ENCODE results near the gene IPP. TPM values are rescaled to one million over a fixed set of nuclear protein-coding genes. Genes with fewer than 3 reads are reported as not detected.
"Not testable (repeated sequence)": the region's sequence is repeated elsewhere in the genome, so short reads cannot be mapped to it uniquely, and the experiment has no call there.

Gene IPP
- total RNA-seq (2014; rRNA removed; shearing (Covaris generic)), result 4.4 and 5.9 TPM in 2 replicates
- 4.9 and 5.4 TPM in 2 replicates for polyA plus RNA-seq (2014; cell fraction: nucleus; rRNA removed)

DNA sequence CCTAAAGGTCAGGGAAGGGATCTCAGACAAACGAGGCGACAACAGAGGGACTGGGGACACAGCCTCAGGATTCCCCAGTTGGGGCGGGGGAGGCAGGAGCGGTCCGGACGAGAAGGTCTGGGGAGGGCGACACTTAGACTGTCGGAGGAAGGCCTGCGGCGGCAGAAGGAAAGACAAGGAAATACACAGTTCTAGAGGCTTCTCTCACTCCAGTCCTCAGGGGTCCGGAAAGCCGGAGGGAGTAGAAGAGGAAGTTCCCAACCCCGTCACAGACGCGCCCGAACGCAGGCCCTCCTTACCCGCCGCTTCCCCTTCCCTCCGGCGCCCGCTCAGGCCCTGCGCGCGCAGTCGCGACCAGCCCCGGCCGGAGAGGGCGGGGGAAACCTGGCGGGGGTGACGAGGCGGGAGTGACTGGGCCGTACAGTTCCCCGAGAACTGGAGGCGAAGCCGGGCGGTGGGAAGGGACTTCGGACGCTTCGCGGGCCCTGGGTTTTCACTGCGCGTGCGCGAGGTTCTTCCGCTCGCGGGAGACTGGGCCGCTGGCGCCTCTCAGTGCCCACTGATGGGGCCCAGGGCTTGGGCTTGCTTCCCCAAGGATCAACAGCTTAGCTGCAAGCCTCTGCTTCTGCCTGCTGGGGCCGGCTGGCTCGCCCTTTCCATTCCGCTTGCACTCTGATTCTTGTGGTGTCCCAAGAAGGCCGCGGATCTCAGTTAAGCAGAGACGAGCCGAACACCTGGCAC is at the start of gene IPP:
Gene IPP, minus strand, starts transcription at position 356 of the 741 bp plus-strand sequence. CDS start 4,242 bp downstream, outside the sequence.
- peak; percentile 94 for DNase-seq (ENCODE audit: extremely low read depth, low read depth)

- DNase-seq (ENCODE audit: extremely low read depth, low read depth), result no peak
Observed at GRCh38 chr1:45796946-45797345, 46.5 kb upstream of the IPP start.

DNA sequence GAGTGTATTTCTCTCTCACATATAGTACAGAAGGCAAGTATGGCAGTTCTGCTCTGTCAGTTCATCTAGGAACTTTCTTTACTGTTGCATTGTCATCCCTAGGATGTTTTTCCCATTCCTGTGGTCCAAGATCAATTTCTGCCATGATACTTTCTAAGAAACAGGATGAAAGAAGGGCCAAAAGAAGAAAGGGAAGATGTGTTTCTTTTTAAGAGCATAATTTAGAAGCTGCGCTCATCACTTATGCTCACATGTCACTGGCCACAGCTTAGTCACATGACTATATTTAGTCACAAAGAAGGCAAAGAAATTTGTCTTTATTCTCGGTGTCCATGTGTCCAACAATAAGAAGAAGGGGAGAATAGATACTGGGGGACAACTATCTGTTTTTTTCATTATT is 45.9 kb upstream of the IPP start:
- DNase-seq (ENCODE audit: extremely low read depth, low read depth), result no peak

GRCh38 chr1:45793942-45794604 is 43.6 kb upstream of the IPP start:
- DNase-seq (ENCODE audit: extremely low read depth, low read depth), result no peak

GRCh38 chr1:45792744-45793143 is 42.3 kb upstream of the IPP start:
- no peak for DNase-seq (ENCODE audit: extremely low read depth, low read depth)

DNA sequence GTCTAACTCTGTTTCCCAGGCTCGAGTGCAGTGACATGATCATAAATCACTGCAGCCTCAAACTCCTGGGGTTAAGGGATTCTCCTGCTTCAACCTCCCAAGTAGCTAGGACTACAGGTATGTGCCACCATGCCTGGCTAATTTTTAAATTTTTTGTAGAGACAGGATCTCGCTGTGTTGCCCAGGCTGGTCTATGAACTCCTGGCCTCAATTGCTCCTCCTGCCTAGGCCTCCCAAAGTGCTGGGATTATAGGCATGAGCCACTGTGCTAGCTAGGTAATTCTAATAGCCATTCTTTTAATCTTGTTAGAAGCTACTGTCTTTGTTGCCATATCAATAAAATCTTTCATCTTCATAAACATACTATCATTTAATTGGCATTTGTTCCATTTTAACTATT is 39.1 kb upstream of the IPP start:
- no peak for DNase-seq (ENCODE audit: extremely low read depth, low read depth)

DNA sequence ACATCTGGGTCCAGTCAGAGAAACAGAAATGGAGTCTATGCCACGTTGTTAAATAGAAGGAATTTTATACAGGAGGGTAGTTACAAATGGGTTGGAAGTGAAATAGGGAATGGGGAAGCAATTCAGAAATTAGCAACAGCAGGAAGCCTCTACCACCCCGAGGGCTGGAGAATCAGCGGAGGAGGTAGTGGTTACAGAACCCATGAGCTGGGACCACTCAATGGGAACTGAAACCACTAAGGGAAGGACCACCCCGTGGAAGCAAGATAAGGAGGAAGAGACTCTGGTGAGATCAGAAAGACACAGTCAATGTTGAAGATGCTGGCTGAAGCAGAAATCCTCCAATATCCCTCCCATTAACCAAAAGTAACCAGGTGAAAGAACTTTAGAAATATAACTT is 37.5 kb upstream of the IPP start:
- no peak for DNase-seq (ENCODE audit: extremely low read depth, low read depth)

- no peak for DNase-seq (ENCODE audit: extremely low read depth, low read depth)
Observed at GRCh38 chr1:45785583-45785982, 35.1 kb upstream of the IPP start.

DNA sequence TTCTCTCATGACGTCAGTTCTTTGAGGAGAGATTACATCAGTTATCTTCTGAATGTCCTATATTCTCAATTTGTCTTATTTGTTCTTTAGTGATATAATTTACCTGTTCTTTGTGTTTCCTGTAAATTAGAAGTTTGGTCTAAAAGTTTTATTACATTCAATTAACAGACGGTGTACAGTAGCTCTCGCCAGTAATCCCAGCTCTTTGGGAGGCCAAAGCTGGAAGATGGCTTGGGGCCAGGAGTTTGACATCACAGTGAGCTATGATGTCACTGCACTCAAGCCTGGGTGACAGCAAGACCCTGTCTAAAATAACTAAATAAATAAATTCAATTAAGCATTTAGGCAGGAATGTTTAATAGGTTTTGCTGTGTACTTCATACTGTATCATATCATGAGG is 25.3 kb upstream of the IPP start:
- DNase-seq (ENCODE audit: extremely low read depth, low read depth), result no peak

- DNase-seq (ENCODE audit: extremely low read depth, low read depth), result no peak
Observed at GRCh38 chr1:45772971-45773370, 22.5 kb upstream of the IPP start.

DNA sequence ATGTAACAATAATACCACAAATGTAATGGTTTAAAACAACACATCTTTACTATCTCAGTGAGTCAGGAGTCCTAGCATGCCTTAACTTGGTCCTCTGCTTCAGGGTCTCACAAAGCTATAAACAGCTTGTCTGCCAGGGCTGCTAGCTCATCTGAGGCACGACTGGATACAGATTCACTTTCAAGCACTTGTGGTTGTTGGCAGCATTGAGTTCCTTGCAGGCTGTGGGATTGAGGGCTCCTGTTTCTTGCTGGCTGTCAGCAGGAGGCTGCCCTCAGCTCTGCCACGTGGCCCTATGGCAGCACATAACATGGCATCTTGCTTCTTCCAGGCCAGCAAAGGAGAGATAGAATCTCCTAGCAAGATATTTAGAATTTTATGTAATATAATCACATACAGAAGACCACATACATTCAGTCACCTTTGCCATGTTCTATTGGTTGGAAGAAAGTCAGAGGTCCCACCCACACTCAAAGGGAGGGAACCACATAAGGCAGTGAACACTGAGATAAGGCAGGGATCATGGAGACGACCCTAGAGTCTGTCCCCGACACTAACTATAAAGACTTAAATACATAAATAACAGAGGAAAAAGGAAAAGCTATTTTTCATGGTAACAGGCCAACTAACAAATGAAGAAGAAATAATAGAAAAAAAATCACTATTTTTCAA is 18.9 kb upstream of the IPP start:
- no peak for DNase-seq (ENCODE audit: extremely low read depth, low read depth)

DNA sequence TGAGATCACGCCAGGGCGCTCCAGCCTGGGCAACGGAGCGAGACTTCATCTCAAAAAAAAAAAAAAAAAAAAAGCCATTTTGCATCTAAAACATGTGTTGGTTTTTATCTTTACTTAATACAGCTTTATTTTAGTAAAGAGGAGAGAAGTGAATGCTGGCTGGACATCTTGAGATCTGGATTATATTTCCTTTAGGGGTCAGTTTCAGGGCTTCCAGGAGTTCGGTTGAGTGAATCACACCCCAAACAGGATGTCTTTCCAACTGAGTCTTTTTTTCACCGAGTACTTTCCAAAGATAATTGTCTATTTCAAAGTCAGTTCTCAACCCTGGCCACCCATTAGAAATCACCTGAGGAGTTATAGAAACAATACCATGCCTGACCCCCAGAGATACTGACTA is 16.6 kb upstream of the IPP start:
- DNase-seq (ENCODE audit: extremely low read depth, low read depth), result no peak

DNA sequence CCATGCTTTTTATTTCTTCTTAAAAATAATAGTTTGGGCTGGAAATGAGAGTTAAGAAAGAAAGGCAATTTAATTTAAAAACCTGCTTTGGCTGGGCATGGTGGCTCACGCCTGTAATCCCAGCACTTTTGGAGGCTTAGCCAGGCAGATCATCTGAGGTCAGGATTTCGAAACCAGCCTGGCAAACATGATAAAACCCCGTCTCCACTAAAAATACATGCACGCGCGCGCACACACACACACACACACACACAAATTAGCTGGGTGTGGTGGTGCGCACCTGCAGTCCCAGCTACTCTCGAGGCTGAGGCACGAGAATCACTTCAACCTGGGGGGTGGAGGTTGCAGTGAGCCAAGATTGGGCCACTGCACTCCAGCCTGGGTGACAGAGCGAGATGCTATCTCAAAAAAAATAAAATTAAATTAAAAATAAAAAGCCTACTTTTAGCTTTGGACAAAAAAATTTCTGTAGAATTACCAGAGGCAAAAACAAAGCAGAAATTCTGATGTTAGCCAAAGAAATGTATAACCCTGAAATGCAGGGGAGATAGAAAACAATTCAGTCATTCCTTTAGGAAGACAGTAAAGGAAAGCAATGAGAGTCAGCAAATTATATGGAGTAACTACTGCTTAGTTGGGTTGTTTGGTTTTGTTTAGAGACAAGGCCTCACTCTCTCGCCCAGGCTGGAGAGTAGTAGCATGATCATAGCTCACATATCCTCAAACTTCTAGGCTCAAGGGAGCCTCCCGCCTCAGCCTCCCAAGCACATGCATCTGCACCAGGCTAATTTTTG is 15.7 kb upstream of the IPP start:
- no peak for DNase-seq (ENCODE audit: extremely low read depth, low read depth)

GRCh38 chr1:45762291-45762690 is 11.8 kb upstream of the IPP start:
- DNase-seq (ENCODE audit: extremely low read depth, low read depth), result no peak

DNA sequence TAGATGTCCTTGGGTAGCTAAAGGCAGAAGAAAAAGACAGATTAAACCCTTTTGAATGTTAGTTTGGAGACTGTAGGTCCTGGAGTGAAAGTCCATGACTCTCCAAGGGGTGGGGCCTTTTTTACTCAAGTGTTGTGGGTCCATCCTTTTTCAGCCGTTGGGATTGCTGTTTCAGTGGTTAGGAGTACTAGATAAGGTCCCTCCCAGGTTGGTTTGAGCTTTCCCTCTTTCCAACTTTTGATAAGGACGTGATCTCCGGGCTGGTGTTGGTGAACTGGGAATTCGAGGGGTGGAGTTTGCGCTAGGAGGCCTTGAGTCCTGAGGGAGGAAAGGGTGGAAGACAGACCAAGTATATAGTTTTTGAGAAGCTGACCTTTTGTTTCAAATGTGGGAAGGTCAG is 5.2 kb upstream of the IPP start:
- DNase-seq (ENCODE audit: extremely low read depth, low read depth), result no peak

GRCh38 chr1:45753248-45754037 is 3.0 kb upstream of the IPP start:
- DNase-seq (ENCODE audit: extremely low read depth, low read depth), result no peak

DNA sequence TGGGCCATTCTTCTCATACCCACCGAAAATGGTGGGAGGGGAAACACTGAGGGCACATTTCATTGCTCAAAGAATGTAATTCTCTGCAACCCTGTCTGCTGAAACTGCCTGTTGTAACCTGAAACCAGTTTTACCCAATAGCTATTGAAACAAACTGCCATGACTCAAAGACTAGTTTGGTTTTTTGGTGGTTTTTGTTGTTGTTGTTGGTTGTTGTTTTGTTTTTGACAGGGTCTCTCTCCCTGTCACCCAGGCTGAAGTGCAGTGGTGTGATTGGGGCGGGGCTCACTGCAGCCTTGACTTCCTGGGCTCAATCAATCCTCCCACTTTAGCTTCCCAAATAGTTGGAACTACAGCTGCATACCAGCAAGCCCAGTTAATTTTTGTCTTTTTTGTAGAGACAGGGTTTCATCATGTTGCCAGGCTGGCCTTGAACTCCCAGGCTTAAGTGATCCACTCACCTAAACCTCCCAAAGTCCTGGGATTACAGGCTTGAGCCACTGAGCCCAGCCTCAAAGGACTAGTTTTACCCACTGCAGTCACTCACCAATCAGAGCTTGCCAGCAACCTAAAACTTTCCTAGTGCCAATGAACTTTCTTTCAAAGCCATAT is 2.1 kb upstream of the IPP start:
- DNase-seq (ENCODE audit: extremely low read depth, low read depth), result peak; percentile 11

DNA sequence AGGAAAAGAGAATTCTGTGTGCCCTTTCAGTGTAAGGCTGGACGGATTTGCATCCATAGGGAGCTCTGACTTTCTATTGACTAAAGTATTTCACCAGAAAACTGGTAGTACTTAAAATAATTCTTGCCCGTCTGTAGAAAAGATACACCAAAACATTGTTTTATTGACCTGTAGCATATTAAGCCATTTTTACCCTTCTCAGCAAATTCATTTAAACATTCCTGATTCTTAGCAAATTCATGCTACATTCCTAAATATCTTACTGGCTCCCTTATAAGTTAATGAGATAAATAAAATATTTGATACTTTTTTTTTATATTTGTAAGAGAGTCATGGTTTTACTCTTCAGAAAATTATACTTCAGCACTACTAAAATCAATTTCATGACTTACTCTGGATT is 1.6 kb upstream of the IPP start:
- DNase-seq (ENCODE audit: extremely low read depth, low read depth), result no peak

DNA sequence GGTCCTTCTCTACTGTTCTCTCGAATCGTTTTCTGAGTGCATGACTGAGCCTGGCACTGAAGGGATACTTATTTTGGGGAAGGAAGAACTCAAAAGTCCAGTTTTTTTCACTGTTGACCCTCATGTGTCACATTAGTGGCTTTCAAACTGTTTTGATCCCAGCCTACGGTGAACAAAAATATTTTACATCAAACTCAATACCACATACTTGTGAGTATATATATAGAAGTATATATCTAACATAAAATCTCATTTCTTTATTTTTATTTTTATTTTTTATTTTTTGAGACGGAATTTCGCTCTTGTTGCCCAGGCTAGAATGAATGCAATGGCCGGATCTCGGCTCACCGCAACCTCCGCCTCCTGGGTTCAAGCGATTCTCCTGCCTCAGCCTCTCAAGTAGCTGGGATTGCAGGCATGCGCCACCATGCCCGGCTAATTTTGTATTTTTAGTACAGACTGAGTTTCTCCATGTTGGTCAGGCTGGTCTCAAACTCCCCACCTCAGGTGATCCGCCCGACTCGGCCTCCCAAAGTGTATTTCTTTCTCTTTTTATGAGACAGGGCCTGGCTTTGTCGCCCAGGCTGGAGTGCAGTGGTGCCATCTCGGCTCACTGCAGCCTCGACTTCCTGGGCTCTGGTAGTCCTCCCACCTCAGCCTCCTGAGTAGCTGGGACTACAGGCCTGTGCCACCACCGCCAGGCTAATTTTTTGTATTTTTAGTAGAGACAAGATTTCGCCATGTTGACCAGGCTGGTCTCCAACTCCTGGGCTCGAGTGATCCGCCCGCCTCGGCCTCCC is 786 bp upstream of the IPP start:
- not testable (repeated sequence) for DNase-seq (ENCODE audit: extremely low read depth, low read depth)
